K562 treated with DMSO at 1 percent for 24 hours (cell line): ENCODE data around the gene USPL1. TPM values are rescaled to one million over a fixed set of nuclear protein-coding genes. Genes with fewer than 3 reads are reported as not detected.

ENCODE experiments used
- total RNA-seq: library from RNA; unstranded; fragments of 300-600 nt; gene quantifications from 2 replicates; pipeline ENCODE4 v1.2.3, GENCODE V29; 2022; ENCODE audit warnings: low read depth; ENCODE audit not compliant: insufficient read depth

The USPL1 gene
- 4.4 TPM in 2 replicates for total RNA-seq

GRCh38 chr13:30617315-30618185, at the start of gene USPL1:
Gene USPL1 (plus strand): TSS chr13:30617920. CDS start chr13:30621141, 3,221 bp downstream.

Other genes with a start within 250 kb of the USPL1 start
- gene UBE2L5, start 195.4 kb upstream of the USPL1 start, total RNA-seq = not detected in 2 replicates
- 243 and 269 TPM in 2 replicates for gene HMGB1, start 152.0 kb upstream of the USPL1 start, total RNA-seq
- 3.0 TPM in 2 replicates for gene ALOX5AP, start 117.6 kb downstream of the USPL1 start, total RNA-seq